Stimulated activated CD4-positive, alpha-beta T cell treated with anti-CD3 and anti-CD28 coated beads, Interleukin-12 subunit alpha, Interleukin-12 subunit beta, amount 100 ng/mL, for 4 hours (primary cell): ENCODE data around the gene LGALS4.
"Not testable (repeated sequence)": the region's sequence is repeated elsewhere in the genome, so short reads cannot be mapped to it uniquely, and the experiment has no call there.

ENCODE experiments used
- DNase-seq: peaks from one replicate; pipeline ENCODE4 v3.0.0-alpha.2; 2020

The LGALS4 gene

GRCh38 chr19:38817081-38817480 lies 4.3 kb upstream of the LGALS4 start:
- no peak for DNase-seq

GRCh38 chr19:38816131-38816750 lies 3.5 kb upstream of the LGALS4 start:
- no peak for DNase-seq

GRCh38 chr19:38815059-38816001 lies 2.6 kb upstream of the LGALS4 start:
- DNase-seq, result no peak

- DNase-seq, result not testable (repeated sequence)
Measured at GRCh38 chr19:38813932-38814331, 1.2 kb upstream of the LGALS4 start.

GRCh38 chr19:38813323-38813722 lies 578 bp upstream of the LGALS4 start:
- no peak for DNase-seq

GRCh38 chr19:38812009-38812840 lies 520 bp downstream of the LGALS4 start:
- no peak for DNase-seq

GRCh38 chr19:38809592-38810252 lies 3.0 kb downstream of the LGALS4 start:
- no peak for DNase-seq

GRCh38 chr19:38808741-38809140 lies 4.0 kb downstream of the LGALS4 start:
- DNase-seq, result no peak

GRCh38 chr19:38807374-38808098 lies 5.2 kb downstream of the LGALS4 start:
- DNase-seq, result not testable (repeated sequence)

- no peak for DNase-seq
Measured at GRCh38 chr19:38806371-38806770, 6.4 kb downstream of the LGALS4 start.

GRCh38 chr19:38805180-38805579 lies 7.6 kb downstream of the LGALS4 start:
- no peak for DNase-seq

GRCh38 chr19:38803543-38803942 lies 9.2 kb downstream of the LGALS4 start:
- no peak for DNase-seq

GRCh38 chr19:38801359-38802095 lies 11.2 kb downstream of the LGALS4 start:
- DNase-seq, result no peak

GRCh38 chr19:38800577-38801347 lies 12.0 kb downstream of the LGALS4 start:
- no peak for DNase-seq

GRCh38 chr19:38799104-38799503 lies 13.6 kb downstream of the LGALS4 start:
- DNase-seq, result no peak

GRCh38 chr19:38797781-38798180 lies 15.0 kb downstream of the LGALS4 start:
- not testable (repeated sequence) for DNase-seq

GRCh38 chr19:38796154-38796553 lies 16.6 kb downstream of the LGALS4 start:
- DNase-seq, result no peak

GRCh38 chr19:38795549-38795948 lies 17.2 kb downstream of the LGALS4 start:
- DNase-seq, result no peak

- DNase-seq, result no peak
Measured at GRCh38 chr19:38793671-38794070, 19.1 kb downstream of the LGALS4 start.

- no peak for DNase-seq
Measured at GRCh38 chr19:38793177-38793576, 19.6 kb downstream of the LGALS4 start.
